Non-pigmented ciliary epithelial cell (primary cell): ENCODE data around the gene MORN2.
A peak's percentile ranks its signal among the peaks of the same experiment; 100 is the strongest.

Source experiments
- DNase-seq: peaks from one replicate; pipeline ENCODE4 v3.0.0-alpha.2; 2010; ENCODE audit warnings: low read depth

MORN2 gene

GRCh38 chr2:38875576-38876367, at the start of gene MORN2, which contains the start of gene DHX57:
Gene MORN2 (plus strand): TSS chr2:38875976.
Gene DHX57 (minus strand): TSS chr2:38875934. CDS start chr2:38868405, 7,529 bp downstream.
- DNase-seq: peak; percentile 31

- peak; percentile 42 for DNase-seq
Observed at GRCh38 chr2:38827539-38828145, 48.1 kb upstream of the MORN2 start.

GRCh38 chr2:38828460-38828859, 47.3 kb upstream of the MORN2 start:
- DNase-seq: no peak

- DNase-seq: no peak
Observed at GRCh38 chr2:38829971-38830370, 45.8 kb upstream of the MORN2 start.

GRCh38 chr2:38830526-38831159, 45.1 kb upstream of the MORN2 start:
- DNase-seq: no peak

- DNase-seq: no peak
Observed at GRCh38 chr2:38835015-38835601, 40.7 kb upstream of the MORN2 start.

GRCh38 chr2:38835990-38836389, 39.8 kb upstream of the MORN2 start:
- no peak for DNase-seq

GRCh38 chr2:38836791-38837190, 39.0 kb upstream of the MORN2 start:
- no peak for DNase-seq

GRCh38 chr2:38850045-38850444, 25.7 kb upstream of the MORN2 start:
- DNase-seq: no peak

- no peak for DNase-seq
Observed at GRCh38 chr2:38856165-38856564, 19.6 kb upstream of the MORN2 start.

GRCh38 chr2:38862476-38862875, 13.3 kb upstream of the MORN2 start:
- DNase-seq: no peak

- no peak for DNase-seq
Observed at GRCh38 chr2:38863061-38863695, 12.6 kb upstream of the MORN2 start.

- DNase-seq: no peak
Observed at GRCh38 chr2:38866773-38867443, 8.9 kb upstream of the MORN2 start.

- DNase-seq: no peak
Observed at GRCh38 chr2:38871432-38871831, 4.3 kb upstream of the MORN2 start.

GRCh38 chr2:38873763-38874162, 2.0 kb upstream of the MORN2 start:
- DNase-seq: no peak

GRCh38 chr2:38875227-38875575, 575 bp upstream of the MORN2 start:
- no peak for DNase-seq

GRCh38 chr2:38876407-38876806, 631 bp downstream of the MORN2 start:
- DNase-seq: no peak

GRCh38 chr2:38886063-38886462, 10.3 kb downstream of the MORN2 start:
- no peak for DNase-seq

GRCh38 chr2:38887347-38887746, 11.6 kb downstream of the MORN2 start:
- no peak for DNase-seq

- no peak for DNase-seq
Observed at GRCh38 chr2:38887902-38888554, 12.3 kb downstream of the MORN2 start.

GRCh38 chr2:38889045-38889444, 13.3 kb downstream of the MORN2 start:
- no peak for DNase-seq
